CD4-positive, alpha-beta T cell treated with Interleukin-17A for 1 hour (primary cell): ENCODE data around the gene STK32B.
"Not testable (repeated sequence)": the region's sequence is repeated elsewhere in the genome, so short reads cannot be mapped to it uniquely, and the experiment has no call there.

ENCODE experiments used
- DNase-seq: peaks from one replicate; pipeline ENCODE4 v3.0.0-alpha.2; 2020

The STK32B gene

GRCh38 chr4:5030927-5031326 is 20.4 kb upstream of the STK32B start:
- DNase-seq = no peak

- no peak for DNase-seq
Measured at GRCh38 chr4:5032813-5033212, 18.5 kb upstream of the STK32B start.

- DNase-seq = no peak
Measured at GRCh38 chr4:5033281-5033841, 17.9 kb upstream of the STK32B start.

GRCh38 chr4:5034206-5034605 is 17.1 kb upstream of the STK32B start:
- no peak for DNase-seq

- DNase-seq = no peak
Measured at GRCh38 chr4:5036239-5036638, 15.0 kb upstream of the STK32B start.

- DNase-seq = no peak
Measured at GRCh38 chr4:5037553-5038551, 13.4 kb upstream of the STK32B start.

- no peak for DNase-seq
Measured at GRCh38 chr4:5039800-5040199, 11.5 kb upstream of the STK32B start.

GRCh38 chr4:5040856-5041620 is 10.2 kb upstream of the STK32B start:
- no peak for DNase-seq

- no peak for DNase-seq
Measured at GRCh38 chr4:5041699-5042098, 9.6 kb upstream of the STK32B start.

- DNase-seq = no peak
Measured at GRCh38 chr4:5043579-5043978, 7.7 kb upstream of the STK32B start.

GRCh38 chr4:5044341-5044740 is 6.9 kb upstream of the STK32B start:
- no peak for DNase-seq

GRCh38 chr4:5045097-5045496 is 6.2 kb upstream of the STK32B start:
- no peak for DNase-seq

- DNase-seq = no peak
Measured at GRCh38 chr4:5048721-5049120, 2.6 kb upstream of the STK32B start.

GRCh38 chr4:5050520-5051277 is 581 bp upstream of the STK32B start:
- no peak for DNase-seq

- DNase-seq = no peak
Measured at GRCh38 chr4:5052204-5052702, 973 bp downstream of the STK32B start.

- DNase-seq = no peak
Measured at GRCh38 chr4:5052726-5053425, 1.6 kb downstream of the STK32B start.

GRCh38 chr4:5054532-5054931 is 3.3 kb downstream of the STK32B start:
- DNase-seq = no peak

GRCh38 chr4:5055411-5055810 is 4.1 kb downstream of the STK32B start:
- no peak for DNase-seq

- DNase-seq = no peak
Measured at GRCh38 chr4:5066101-5066500, 14.8 kb downstream of the STK32B start.

GRCh38 chr4:5066968-5067367 is 15.7 kb downstream of the STK32B start:
- DNase-seq = not testable (repeated sequence)

GRCh38 chr4:5067908-5068307 is 16.6 kb downstream of the STK32B start:
- DNase-seq = no peak

- no peak for DNase-seq
Measured at GRCh38 chr4:5069901-5070300, 18.6 kb downstream of the STK32B start.
